Aorta (tissue), 5 donors: ENCODE data around the gene B9D1. TPM values are rescaled to one million over a fixed set of nuclear protein-coding genes. Genes with fewer than 3 reads are reported as not detected.

ENCODE experiments used
- ATAC-seq: fragments of 200-7000 bp; cut with Tn5 transposase; one replicate; pipeline ENCODE4 v1.9.1; 2022; ENCODE audit warnings: moderate library complexity; ENCODE audit not compliant: low FRiP score
- DNase-seq, 2 donors: peaks; one replicate each; pipeline ENCODE4 v3.0.0-alpha.2; 2020
- H3K27ac ChIP-seq, 2 donors: one replicate each; pipeline ENCODE4 v1.5.1; 2013; ENCODE audit warnings: low read length in 2 of 2, mild to moderate bottlenecking in 2 of 2, moderate library complexity in 2 of 2, control low read depth in 1 of 2, inconsistent platforms in 1 of 2, low read depth in 1 of 2
- H3K27me3 ChIP-seq, 2 donors: one replicate each; pipeline ENCODE4 v1.6.1; 2013; ENCODE audit warnings: control low read depth in 1 of 2, low read length in 1 of 2, mild to moderate bottlenecking in 1 of 2, moderate library complexity in 1 of 2; ENCODE audit not compliant: insufficient read depth in 2 of 2, control insufficient read depth in 1 of 2
- H3K36me3 ChIP-seq, 2 donors: one replicate each; pipeline ENCODE4 v1.6.1; 2013; ENCODE audit warnings: control low read depth in 1 of 2, low read length in 1 of 2, mild to moderate bottlenecking in 1 of 2; ENCODE audit not compliant: insufficient read depth in 2 of 2, control insufficient read depth in 1 of 2
- H3K4me1 ChIP-seq, 2 donors: one replicate each; pipeline ENCODE4 v1.6.1; 2013; ENCODE audit warnings: low read length in 2 of 2, control low read depth in 1 of 2, mild to moderate bottlenecking in 1 of 2, moderate library complexity in 1 of 2; ENCODE audit not compliant: insufficient read depth in 2 of 2, control insufficient read depth in 1 of 2
- H3K4me3 ChIP-seq, 2 donors: one replicate each; pipeline ENCODE4 v1.5.1; 2013; ENCODE audit warnings: low read length in 2 of 2, control low read depth in 1 of 2, mild to moderate bottlenecking in 1 of 2
- H3K9me3 ChIP-seq: one replicate; pipeline ENCODE4 v1.6.1; 2013; ENCODE audit warnings: mild to moderate bottlenecking, low read length; ENCODE audit not compliant: control insufficient read depth
- WGBS, 2 donors: extraction: QIAGEN DNeasy Blood & Tissue Kit; methylation state at CpG; one replicate each; pipeline ENCODE4 v1.1.7; 2013; 5-methylcytosine and 5-hydroxymethylcytosine counted together
- intact Hi-C, 2 donors: fragments of 100-400 bp; cut with DNase I; formaldehyde crosslinking; loops; one replicate each; pipeline versions ENCODE4 v1.14.2 to v1.15.0; 2022
- polyA plus RNA-seq, 2 donors: library from polyadenylated mRNA; stranded (reverse); fragments of 200-250 nt; gene quantifications; one replicate each; pipeline ENCODE4 v1.2.3, GENCODE V29; 2013
- total RNA-seq, 2 donors: library from RNA; stranded (reverse); fragmentation: NEBNext Ultra II Directional; extraction: Animal tissue kit (Norgen Biotek cat#: 25700); gene quantifications; one replicate each; pipeline ENCODE4 v1.2.1, GENCODE V29; 2021
- donor health status: healthy with polysubstance abuse.
- donor health status: Bipolar disorder and iron deficiency.
- donor health status: DM: no; HTN: no; CAD: no.
- donor health status: DM: no; HTN: no; CAD: no.
- donor health status: DM: yes; HTN: yes; CAD: no.

B9D1 gene
- total and polyA plus RNA-seq, 4 donors: 7.3 to 16.5 (median 9.2) TPM

- no peak overlapping the region for H3K4me3 ChIP-seq
- H3K27ac ChIP-seq: no peak overlapping the region
- 92% methylated on average over 5 of the region's 5 CpGs for WGBS, 2 donors
- no peak for DNase-seq
- no peaks in the 10 kb centered on the region for H3K27me3 ChIP-seq
- no peak for ATAC-seq
- intact Hi-C loops: loop anchor here in 1 of 2 donors (5.0 kb wide), 1 partner anchor 33 kb away; no protein-coding TSS in a partner anchor
- no peaks in the 10 kb centered on the region for H3K36me3 ChIP-seq
- no peaks in the 10 kb centered on the region for H3K9me3 ChIP-seq
- H3K4me1 ChIP-seq: no peaks in the 10 kb centered on the region
Observed at GRCh38 chr17:19405114-19405513, 42.6 kb upstream of the B9D1 start.

GRCh38 chr17:19404264-19404663, 41.7 kb upstream of the B9D1 start:
- intact Hi-C loops: loop anchor here in 1 of 2 donors (5.0 kb wide), 1 partner anchor 37 kb away; no protein-coding TSS in a partner anchor
- H3K4me1 ChIP-seq: no peaks in the 10 kb centered on the region
- no peaks in the 10 kb centered on the region for H3K36me3 ChIP-seq
- WGBS, 2 donors: 94 to 95% methylated on average over 1 of the region's 1 CpG
- no peak overlapping the region for H3K4me3 ChIP-seq
- ATAC-seq (no peak), DNase-seq (no peak)
- no peak overlapping the region for H3K27ac ChIP-seq
- no peaks in the 10 kb centered on the region for H3K9me3 ChIP-seq
- H3K27me3 ChIP-seq: no peaks in the 10 kb centered on the region

- 84 to 94% methylated on average over 4 of the region's 4 CpGs for WGBS, 2 donors
- ATAC-seq (no peak), DNase-seq (peak in 1 of 2 donors; percentile 39)
- Histone ChIP-seq H3K36me3 (no peaks in the 10 kb centered on the region), H3K9me3 (no peaks in the 10 kb centered on the region), H3K4me3 (no peak overlapping the region), H3K27me3 (no peaks in the 10 kb centered on the region), H3K27ac (no peak overlapping the region), H3K4me1 (no peaks in the 10 kb centered on the region)
- intact Hi-C loops: loop anchor here in 1 of 2 donors (5.0 kb wide), 1 partner anchor 36 kb away; no protein-coding TSS in a partner anchor
Observed at GRCh38 chr17:19403021-19403420, 40.5 kb upstream of the B9D1 start.

- no peaks in the 10 kb centered on the region for H3K9me3 ChIP-seq
- no peak for ATAC-seq
- no peaks in the 10 kb centered on the region for H3K36me3 ChIP-seq
- H3K27me3 ChIP-seq: no peaks in the 10 kb centered on the region
- H3K4me1 ChIP-seq: no peaks in the 10 kb centered on the region
- no peak overlapping the region for H3K4me3 ChIP-seq
- DNase-seq: no peak
- intact Hi-C loops: loop anchor here in 1 of 2 donors (5.0 kb wide), 1 partner anchor 35 kb away; no protein-coding TSS in a partner anchor
- H3K27ac ChIP-seq: no peak overlapping the region
- 89 to 98% methylated on average over 1 of the region's 1 CpG for WGBS, 2 donors
Observed at GRCh38 chr17:19402171-19402570, 39.6 kb upstream of the B9D1 start.

- H3K27ac ChIP-seq: no peak overlapping the region
- 80 to 81% methylated on average over 8 of the region's 8 CpGs for WGBS, 2 donors
- H3K36me3 ChIP-seq: no peaks in the 10 kb centered on the region
- DNase-seq: peak in 1 of 2 donors; percentile 43
- no peaks in the 10 kb centered on the region for H3K9me3 ChIP-seq
- intact Hi-C loops: loop anchor here in 1 of 2 donors (5.0 kb wide), 1 partner anchor 34 kb away; no protein-coding TSS in a partner anchor
- no peak overlapping the region for H3K4me3 ChIP-seq
- no peaks in the 10 kb centered on the region for H3K4me1 ChIP-seq
- ATAC-seq: no peak
- no peaks in the 10 kb centered on the region for H3K27me3 ChIP-seq
Observed at GRCh38 chr17:19401321-19402010, 38.9 kb upstream of the B9D1 start.

- no peaks in the 10 kb centered on the region for H3K9me3 ChIP-seq
- DNase-seq (peak in 1 of 2 donors; percentile 53), ATAC-seq (no peak)
- no peak overlapping the region for H3K27ac ChIP-seq
- H3K4me1 ChIP-seq: no peaks in the 10 kb centered on the region
- intact Hi-C loops: loop anchor here in 1 of 2 donors (5.0 kb wide), 2 partner anchors 33 to 37 kb away; no protein-coding TSS in a partner anchor
- WGBS, 2 donors: 88% methylated on average over 3 of the region's 3 CpGs
- H3K27me3 ChIP-seq: no peaks in the 10 kb centered on the region
- no peaks in the 10 kb centered on the region for H3K36me3 ChIP-seq
- H3K4me3 ChIP-seq: no peak overlapping the region
Observed at GRCh38 chr17:19399750-19400450, 37.4 kb upstream of the B9D1 start.

GRCh38 chr17:19398301-19399181, 36.0 kb upstream of the B9D1 start:
- ATAC-seq (peak; percentile 75), DNase-seq (peak; percentile 73 to 81)
- peak overlapping the region; percentile 62 to 64 for H3K27ac ChIP-seq
- 29 to 33% methylated on average over 2 of the region's 2 CpGs for WGBS, 2 donors
- H3K4me1 ChIP-seq: no peaks in the 10 kb centered on the region
- no peak overlapping the region for H3K4me3 ChIP-seq
- H3K27me3 ChIP-seq: no peaks in the 10 kb centered on the region
- H3K9me3 ChIP-seq: no peaks in the 10 kb centered on the region
- intact Hi-C loops: loop anchor here in 1 of 2 donors (5.0 kb wide), 1 partner anchor 39 kb away; no protein-coding TSS in a partner anchor
- H3K36me3 ChIP-seq: no peaks in the 10 kb centered on the region

- ATAC-seq (peak; percentile 36), DNase-seq (peak in 1 of 2 donors; percentile 76)
- H3K36me3 ChIP-seq: no peaks in the 10 kb centered on the region
- H3K27ac ChIP-seq: peak overlapping the region; percentile 62 to 87
- intact Hi-C loops: loop anchor here in 1 of 2 donors (5.0 kb wide), 1 partner anchor 40 kb away; no protein-coding TSS in a partner anchor
- no peaks in the 10 kb centered on the region for H3K9me3 ChIP-seq
- no peaks in the 10 kb centered on the region for H3K27me3 ChIP-seq
- no peak overlapping the region for H3K4me3 ChIP-seq
- 34 to 36% methylated on average over 6 of the region's 6 CpGs for WGBS, 2 donors
- H3K4me1 ChIP-seq: peaks cover 0 to 3% of the 10 kb centered on the region in 2 donors
Observed at GRCh38 chr17:19397556-19398041, 35.1 kb upstream of the B9D1 start.
